Fibroblast of lung (primary cell): ENCODE measurements around the gene NAV3. TPM values are rescaled to one million over a fixed set of nuclear protein-coding genes. Genes with fewer than 3 reads are reported as not detected.

Experiments used
- DNase-seq, 2 donors: peaks; one replicate each; pipeline versions ENCODE4 v3.0.0 to v3.0.0-alpha.2; 2010; ENCODE audit warnings: low read depth in 2 of 2
- H2AFZ ChIP-seq: 2 replicates; pipeline ENCODE4 v1.5.1; 2012; ENCODE audit warnings: low read length, control low read depth, inconsistent platforms
- H3K27ac ChIP-seq: 2 replicates; pipeline ENCODE4 v1.5.1; 2011; ENCODE audit warnings: low read length, control low read depth; ENCODE audit not compliant: insufficient read depth
- H3K27me3 ChIP-seq: 2 replicates; pipeline ENCODE4 v1.5.1; 2011; ENCODE audit warnings: mild to moderate bottlenecking, low read length; ENCODE audit not compliant: control insufficient read depth, insufficient read depth
- H3K36me3 ChIP-seq: 2 replicates; pipeline ENCODE4 v1.5.1; 2011; ENCODE audit warnings: low read length; ENCODE audit not compliant: control insufficient read depth, insufficient read depth
- H3K4me1 ChIP-seq: 2 replicates; pipeline ENCODE4 v1.5.1; 2011; ENCODE audit warnings: low read length; ENCODE audit not compliant: control insufficient read depth, insufficient read depth; ENCODE audit errors: extremely low read depth
- H3K4me2 ChIP-seq: 2 replicates; pipeline ENCODE4 v1.5.1; 2011; ENCODE audit warnings: low read length, control low read depth; ENCODE audit not compliant: insufficient read depth; ENCODE audit errors: extremely low read depth
- H3K4me3 ChIP-seq, 4 experiments: fragments of 200-600 bp in 1 of 4; sonication (generic) in 1 of 4; replicated peaks in 1 of 4; 2 replicates each; pipeline ENCODE4 v1.5.1; 2011 to 2016; ENCODE audit warnings: low read length in 4 of 4, low read depth in 3 of 4, mild to moderate bottlenecking in 3 of 4, control low read depth in 2 of 4, inconsistent platforms in 1 of 4, mixed read lengths in 1 of 4; ENCODE audit not compliant: insufficient read depth in 1 of 4; ENCODE audit errors: control extremely low read depth in 1 of 4
- H3K79me2 ChIP-seq: 2 replicates; pipeline ENCODE4 v1.5.1; 2012; ENCODE audit warnings: mild to moderate bottlenecking, low read length, inconsistent platforms; ENCODE audit not compliant: control insufficient read depth, insufficient read depth
- H3K9ac ChIP-seq: 2 replicates; pipeline ENCODE4 v1.5.1; 2011; ENCODE audit warnings: mild to moderate bottlenecking, low read length, control low read depth; ENCODE audit not compliant: insufficient read depth
- H3K9me3 ChIP-seq: 2 replicates; pipeline ENCODE4 v1.5.1; 2012; ENCODE audit warnings: low read depth, low read length; ENCODE audit not compliant: control insufficient read depth, insufficient read depth
- H4K20me1 ChIP-seq: 2 replicates; pipeline ENCODE4 v1.5.1; 2011; ENCODE audit warnings: low read length; ENCODE audit not compliant: control insufficient read depth, insufficient read depth; ENCODE audit errors: extremely low read depth
- EZH2 ChIP-seq: IDR thresholded peaks from 2 replicates; pipeline ENCODE4 v1.5.1; 2012; ENCODE audit warnings: low read length, control low read depth, mild to moderate bottlenecking; ENCODE audit errors: missing control alignments
- polyA plus RNA-seq, 2 donors: library from polyadenylated mRNA; depleted of rRNA in 1 of 2; stranded (reverse) in 1 of 2; unstranded in 1 of 2; fragments of >200 nt; gene quantifications; 2 replicates each; pipeline ENCODE4 v1.2.1, GENCODE V29; 2011 to 2012; ENCODE audit warnings: missing spikeins in 1 of 2
- total RNA-seq: library from RNA; depleted of rRNA; stranded (reverse); fragments of >200 nt; gene quantifications from 2 replicates; pipeline ENCODE4 v1.2.1, GENCODE V29; 2014
- TF ChIP-seq, protein P1 (sequence below), 2 donors: IDR thresholded peaks in 1 of 2; conservative IDR thresholded peaks in 1 of 2; 1 replicate in 1 of 2; 2 replicates in 1 of 2; pipeline ENCODE4 v1.5.1; 2011 to 2012; ENCODE audit warnings: low read length in 2 of 2, control low read depth in 1 of 2, inconsistent platforms in 1 of 2, low read depth in 1 of 2, mild to moderate bottlenecking in 1 of 2

The NAV3 gene
- total and polyA plus RNA-seq, 2 donors (not counting 1 experiment from before 2014, with no cell fraction given) = 30.8 to 60.6 TPM

DNA sequence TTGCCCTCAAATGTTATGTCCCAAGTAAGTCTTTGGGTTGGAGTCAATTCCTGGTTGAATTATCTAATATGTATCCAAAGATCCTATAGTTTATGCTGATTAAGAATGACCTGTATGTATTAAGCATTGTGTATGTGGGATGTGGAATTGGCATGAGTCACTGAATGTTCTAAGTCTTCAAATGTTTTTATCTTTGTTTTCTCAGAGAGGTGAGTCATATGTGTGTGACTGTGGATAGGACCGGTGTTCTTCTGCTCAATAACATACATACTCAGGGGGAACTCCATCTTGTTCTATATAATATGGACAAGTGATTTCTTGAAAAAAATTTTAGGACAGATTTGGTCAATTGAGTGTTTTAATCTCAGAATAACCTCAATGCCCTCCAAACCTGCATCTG is 57.9 kb downstream of the NAV3 start:
- H3K4me3 ChIP-seq = no peak overlapping the region
- no peak overlapping the region for H3K9ac ChIP-seq
- H3K9me3 ChIP-seq = no peaks in the 10 kb centered on the region
- H3K4me1 ChIP-seq = no peaks in the 10 kb centered on the region
- no peak overlapping the region for H3K4me2 ChIP-seq
- H3K27ac ChIP-seq = no peak overlapping the region
- TF ChIP-seq, protein P1, sequence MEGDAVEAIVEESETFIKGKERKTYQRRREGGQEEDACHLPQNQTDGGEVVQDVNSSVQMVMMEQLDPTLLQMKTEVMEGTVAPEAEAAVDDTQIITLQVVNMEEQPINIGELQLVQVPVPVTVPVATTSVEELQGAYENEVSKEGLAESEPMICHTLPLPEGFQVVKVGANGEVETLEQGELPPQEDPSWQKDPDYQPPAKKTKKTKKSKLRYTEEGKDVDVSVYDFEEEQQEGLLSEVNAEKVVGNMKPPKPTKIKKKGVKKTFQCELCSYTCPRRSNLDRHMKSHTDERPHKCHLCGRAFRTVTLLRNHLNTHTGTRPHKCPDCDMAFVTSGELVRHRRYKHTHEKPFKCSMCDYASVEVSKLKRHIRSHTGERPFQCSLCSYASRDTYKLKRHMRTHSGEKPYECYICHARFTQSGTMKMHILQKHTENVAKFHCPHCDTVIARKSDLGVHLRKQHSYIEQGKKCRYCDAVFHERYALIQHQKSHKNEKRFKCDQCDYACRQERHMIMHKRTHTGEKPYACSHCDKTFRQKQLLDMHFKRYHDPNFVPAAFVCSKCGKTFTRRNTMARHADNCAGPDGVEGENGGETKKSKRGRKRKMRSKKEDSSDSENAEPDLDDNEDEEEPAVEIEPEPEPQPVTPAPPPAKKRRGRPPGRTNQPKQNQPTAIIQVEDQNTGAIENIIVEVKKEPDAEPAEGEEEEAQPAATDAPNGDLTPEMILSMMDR (conservative IDR thresholded peaks at IDR 0.05 in 1 of 2, IDR thresholded peaks at IDR 0.05 in 1 of 2; ENCODE audit: low read depth in 1 of 2, low read length in 2 of 2) = no peak
- no peak for TF ChIP-seq EZH2
- H3K79me2 ChIP-seq = no peaks in the 10 kb centered on the region
- no peaks in the 10 kb centered on the region for H4K20me1 ChIP-seq
- H3K27me3 ChIP-seq = no peaks in the 10 kb centered on the region
- DNase-seq = peak; percentile 52 to 87
- H3K36me3 ChIP-seq = no peaks in the 10 kb centered on the region
- H2AFZ ChIP-seq = no peak overlapping the region

DNA sequence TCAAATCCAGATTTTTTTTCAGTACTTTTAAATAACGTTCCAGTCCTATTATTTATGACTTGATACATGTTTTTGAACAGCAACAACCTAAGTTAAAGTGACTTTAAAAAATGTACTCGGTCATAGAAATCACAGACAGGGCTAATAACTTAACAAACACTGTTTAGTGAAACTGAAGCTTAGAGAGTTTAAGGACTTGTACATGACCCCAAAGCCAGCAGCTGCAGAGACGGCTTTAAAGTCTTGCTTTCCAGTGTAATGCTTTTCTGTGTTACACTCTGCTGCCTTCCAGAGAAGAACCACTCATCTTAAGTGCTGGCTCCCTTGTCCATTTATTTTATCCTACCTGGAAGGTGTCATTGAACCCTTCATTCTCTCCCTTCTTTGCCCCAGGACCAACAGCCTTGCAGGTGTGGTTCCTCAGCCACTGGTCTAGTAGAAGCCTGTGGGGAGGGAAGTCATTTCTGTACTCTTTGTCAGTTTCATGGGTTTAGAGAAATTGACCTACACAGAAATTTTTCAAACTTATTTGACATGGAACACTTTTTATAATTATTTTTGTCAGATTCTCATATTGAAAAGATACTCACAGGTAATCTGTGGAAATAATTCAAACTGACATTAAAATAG is 60.9 kb downstream of the NAV3 start:
- H3K9me3 ChIP-seq = no peaks in the 10 kb centered on the region
- no peaks in the 10 kb centered on the region for H3K4me1 ChIP-seq
- H3K9ac ChIP-seq = no peak overlapping the region
- H3K27ac ChIP-seq = no peak overlapping the region
- no peaks in the 10 kb centered on the region for H3K27me3 ChIP-seq
- H3K4me2 ChIP-seq = no peak overlapping the region
- H3K36me3 ChIP-seq = no peaks in the 10 kb centered on the region
- H3K4me3 ChIP-seq = no peak overlapping the region
- H4K20me1 ChIP-seq = no peaks in the 10 kb centered on the region
- H2AFZ ChIP-seq = no peak overlapping the region
- DNase-seq = no peak
- H3K79me2 ChIP-seq = no peaks in the 10 kb centered on the region
- no peak for TF ChIP-seq EZH2
- TF ChIP-seq, protein P1 (conservative IDR thresholded peaks at IDR 0.05 in 1 of 2, IDR thresholded peaks at IDR 0.05 in 1 of 2; ENCODE audit: low read depth in 1 of 2, low read length in 2 of 2) = no peak

DNA sequence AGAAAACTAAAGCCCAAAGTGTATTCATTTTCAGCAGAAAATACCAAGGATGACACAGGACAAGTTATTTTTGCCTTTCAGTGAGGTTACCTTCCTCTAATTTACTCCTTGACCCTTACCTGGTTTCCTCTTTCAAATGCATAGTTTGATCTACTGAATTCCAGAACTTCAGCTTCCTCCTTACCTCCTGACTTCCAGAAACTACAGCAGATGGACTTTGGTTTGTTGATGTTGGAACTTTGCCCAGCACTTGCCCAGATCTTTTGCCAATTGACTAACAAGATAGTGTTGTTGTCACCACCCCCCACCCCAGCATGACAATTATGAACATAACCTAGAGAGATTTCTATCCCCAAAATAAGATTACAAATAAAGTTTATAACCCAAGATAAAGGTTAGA is 63.2 kb downstream of the NAV3 start:
- Histone ChIP-seq H3K27me3 (no peaks in the 10 kb centered on the region), H3K4me3 (no peak overlapping the region), H3K4me2 (no peak overlapping the region), H3K4me1 (no peaks in the 10 kb centered on the region), H4K20me1 (no peaks in the 10 kb centered on the region), H3K27ac (no peak overlapping the region), H3K9ac (no peak overlapping the region), H3K9me3 (no peaks in the 10 kb centered on the region), H3K79me2 (no peaks in the 10 kb centered on the region), H2AFZ (no peak overlapping the region), H3K36me3 (no peaks in the 10 kb centered on the region)
- TF ChIP-seq, protein P1 (conservative IDR thresholded peaks at IDR 0.05 in 1 of 2, IDR thresholded peaks at IDR 0.05 in 1 of 2; ENCODE audit: low read depth in 1 of 2, low read length in 2 of 2) = no peak
- TF ChIP-seq EZH2 = no peak
- DNase-seq = peak; percentile 35 to 43
